ENCODE results near the gene OLFM1. TPM values are rescaled to one million over a fixed set of nuclear protein-coding genes. Genes with fewer than 3 reads are reported as not detected.

The OLFM1 gene
- total RNA-seq, 1 experiment from 2014 or later: 3.5 TPM

- H3K4me1 ChIP-seq (ENCODE audit: control insufficient read depth in 1 of 2, insufficient read depth in 2 of 2, low read length in 2 of 2): peaks cover 0 to 6% of the 10 kb centered on the region in 2 experiments; a peak in 1 of 4 replicates
- no peak overlapping the region for H3K4me3 ChIP-seq (replicated peaks in 1 of 2; ENCODE audit: low read depth in 1 of 2, low read length in 2 of 2)
- no peaks in the 10 kb centered on the region for H3K36me3 ChIP-seq (ENCODE audit: control insufficient read depth in 1 of 2, insufficient read depth in 2 of 2, low read length in 2 of 2)
- CTCF ChIA-PET: no interaction called here
- intact Hi-C loops (cut with micrococcal nuclease): no loop called here
- H4K20me1 ChIP-seq (ENCODE audit: insufficient read depth): no peaks in the 10 kb centered on the region
- no peak for DNase-seq (ENCODE audit: low read depth, low spot score)
- no peak overlapping the region for H3K9ac ChIP-seq (ENCODE audit: low read length)
- BruUV-seq (replicated peaks): no TSS peak
- no peak for ATAC-seq
- H2AFZ ChIP-seq (ENCODE audit: low read depth, low read length, poor library complexity, severe bottlenecking): no peak overlapping the region
- TF ChIP-seq CEBPB (IDR thresholded peaks at IDR 0.05; ENCODE audit: low read depth) (no peak), ELF1 (IDR thresholded peaks at IDR 0.05; ENCODE audit: borderline replicate concordance, low read depth) (no peak)
- H3K27me3 ChIP-seq (ENCODE audit: insufficient read depth, low read length): no peaks in the 10 kb centered on the region
- POLR2A ChIA-PET: no interaction called here
- no peak overlapping the region for H3K27ac ChIP-seq (ENCODE audit: low read depth, low read length)
- H3K79me2 ChIP-seq (ENCODE audit: insufficient read depth, low read length): no peaks in the 10 kb centered on the region
- RAD21 ChIA-PET (ENCODE audit: low non-redundant PET in 1 of 2, low total read pairs in 2 of 2, uncharacterized antibody in 2 of 2, unreplicated experiment in 2 of 2): no interaction called here
- no peaks in the 10 kb centered on the region for H3K9me2 ChIP-seq (ENCODE audit: insufficient read depth)
- H3K9me3 ChIP-seq (ENCODE audit: control insufficient read depth in 1 of 2, insufficient read depth in 1 of 2, low read depth in 1 of 2, low read length in 2 of 2): no peaks in the 10 kb centered on the region
- H3K4me2 ChIP-seq (ENCODE audit: low read length): no peak overlapping the region
Observed at GRCh38 chr9:135116371-135116770, 28.9 kb downstream of the OLFM1 start.

GRCh38 chr9:135116881-135117280 lies 29.4 kb downstream of the OLFM1 start:
- ChIA-PET CTCF (no interaction called here), POLR2A (no interaction called here), RAD21 (ENCODE audit: low non-redundant PET in 1 of 2, low total read pairs in 2 of 2, uncharacterized antibody in 2 of 2, unreplicated experiment in 2 of 2) (no interaction called here)
- no peaks in the 10 kb centered on the region for H4K20me1 ChIP-seq (ENCODE audit: insufficient read depth)
- no peaks in the 10 kb centered on the region for H3K9me3 ChIP-seq (ENCODE audit: control insufficient read depth in 1 of 2, insufficient read depth in 1 of 2, low read depth in 1 of 2, low read length in 2 of 2)
- H3K4me3 ChIP-seq (replicated peaks in 1 of 2; ENCODE audit: low read depth in 1 of 2, low read length in 2 of 2): no peak overlapping the region
- DNase-seq (ENCODE audit: low read depth, low spot score) (no peak), ATAC-seq (no peak)
- no peak overlapping the region for H3K27ac ChIP-seq (ENCODE audit: low read depth, low read length)
- intact Hi-C loops (cut with micrococcal nuclease): no loop called here
- no peak overlapping the region for H2AFZ ChIP-seq (ENCODE audit: low read depth, low read length, poor library complexity, severe bottlenecking)
- BruUV-seq (replicated peaks): no TSS peak
- H3K36me3 ChIP-seq (ENCODE audit: control insufficient read depth in 1 of 2, insufficient read depth in 2 of 2, low read length in 2 of 2): no peaks in the 10 kb centered on the region
- no peaks in the 10 kb centered on the region for H3K27me3 ChIP-seq (ENCODE audit: insufficient read depth, low read length)
- no peaks in the 10 kb centered on the region for H3K79me2 ChIP-seq (ENCODE audit: insufficient read depth, low read length)
- H3K4me1 ChIP-seq (ENCODE audit: control insufficient read depth in 1 of 2, insufficient read depth in 2 of 2, low read length in 2 of 2): peaks cover 0 to 6% of the 10 kb centered on the region in 2 experiments; a peak in 1 of 4 replicates
- no peak overlapping the region for H3K4me2 ChIP-seq (ENCODE audit: low read length)
- H3K9ac ChIP-seq (ENCODE audit: low read length): no peak overlapping the region
- no peaks in the 10 kb centered on the region for H3K9me2 ChIP-seq (ENCODE audit: insufficient read depth)
- no peak for TF ChIP-seq RAD21 (IDR thresholded peaks at IDR 0.05; ENCODE audit: low read depth)
- TF ChIP-seq SIN3A (IDR thresholded peaks at IDR 0.05; ENCODE audit: low read depth): no peak
- no peak for TF ChIP-seq CEBPB (IDR thresholded peaks at IDR 0.05; ENCODE audit: low read depth)
- TF ChIP-seq, protein P1, sequence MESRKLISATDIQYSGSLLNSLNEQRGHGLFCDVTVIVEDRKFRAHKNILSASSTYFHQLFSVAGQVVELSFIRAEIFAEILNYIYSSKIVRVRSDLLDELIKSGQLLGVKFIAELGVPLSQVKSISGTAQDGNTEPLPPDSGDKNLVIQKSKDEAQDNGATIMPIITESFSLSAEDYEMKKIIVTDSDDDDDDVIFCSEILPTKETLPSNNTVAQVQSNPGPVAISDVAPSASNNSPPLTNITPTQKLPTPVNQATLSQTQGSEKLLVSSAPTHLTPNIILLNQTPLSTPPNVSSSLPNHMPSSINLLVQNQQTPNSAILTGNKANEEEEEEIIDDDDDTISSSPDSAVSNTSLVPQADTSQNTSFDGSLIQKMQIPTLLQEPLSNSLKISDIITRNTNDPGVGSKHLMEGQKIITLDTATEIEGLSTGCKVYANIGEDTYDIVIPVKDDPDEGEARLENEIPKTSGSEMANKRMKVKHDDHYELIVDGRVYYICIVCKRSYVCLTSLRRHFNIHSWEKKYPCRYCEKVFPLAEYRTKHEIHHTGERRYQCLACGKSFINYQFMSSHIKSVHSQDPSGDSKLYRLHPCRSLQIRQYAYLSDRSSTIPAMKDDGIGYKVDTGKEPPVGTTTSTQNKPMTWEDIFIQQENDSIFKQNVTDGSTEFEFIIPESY (IDR thresholded peaks at IDR 0.05; ENCODE audit: extremely low read depth, insufficient replicate concordance, low read length): no peak
- TF ChIP-seq ZFX (IDR thresholded peaks at IDR 0.05): no peak
- TF ChIP-seq ZNF274 (IDR thresholded peaks at IDR 0.05; ENCODE audit: low read depth, low read length): no peak
- no peak for TF ChIP-seq EZH2phosphoT487 (IDR thresholded peaks at IDR 0.05; ENCODE audit: borderline replicate concordance)
- no peak for TF ChIP-seq REST (IDR thresholded peaks at IDR 0.05; ENCODE audit: low read depth)
- no peak for TF ChIP-seq JUND (IDR thresholded peaks at IDR 0.05)
- TF ChIP-seq ELF1 (IDR thresholded peaks at IDR 0.05; ENCODE audit: borderline replicate concordance, low read depth): no peak
- TF ChIP-seq, protein P2, sequence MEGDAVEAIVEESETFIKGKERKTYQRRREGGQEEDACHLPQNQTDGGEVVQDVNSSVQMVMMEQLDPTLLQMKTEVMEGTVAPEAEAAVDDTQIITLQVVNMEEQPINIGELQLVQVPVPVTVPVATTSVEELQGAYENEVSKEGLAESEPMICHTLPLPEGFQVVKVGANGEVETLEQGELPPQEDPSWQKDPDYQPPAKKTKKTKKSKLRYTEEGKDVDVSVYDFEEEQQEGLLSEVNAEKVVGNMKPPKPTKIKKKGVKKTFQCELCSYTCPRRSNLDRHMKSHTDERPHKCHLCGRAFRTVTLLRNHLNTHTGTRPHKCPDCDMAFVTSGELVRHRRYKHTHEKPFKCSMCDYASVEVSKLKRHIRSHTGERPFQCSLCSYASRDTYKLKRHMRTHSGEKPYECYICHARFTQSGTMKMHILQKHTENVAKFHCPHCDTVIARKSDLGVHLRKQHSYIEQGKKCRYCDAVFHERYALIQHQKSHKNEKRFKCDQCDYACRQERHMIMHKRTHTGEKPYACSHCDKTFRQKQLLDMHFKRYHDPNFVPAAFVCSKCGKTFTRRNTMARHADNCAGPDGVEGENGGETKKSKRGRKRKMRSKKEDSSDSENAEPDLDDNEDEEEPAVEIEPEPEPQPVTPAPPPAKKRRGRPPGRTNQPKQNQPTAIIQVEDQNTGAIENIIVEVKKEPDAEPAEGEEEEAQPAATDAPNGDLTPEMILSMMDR (IDR thresholded peaks at IDR 0.05 in 2 of 3, conservative IDR thresholded peaks at IDR 0.05 in 1 of 3; ENCODE audit: borderline replicate concordance in 1 of 3, insufficient read depth in 1 of 3, low read depth in 2 of 3, low read length in 2 of 3): no peak
- no peak for TF ChIP-seq POLR2AphosphoS5 (IDR thresholded peaks at IDR 0.05; ENCODE audit: low read depth, low read length)
- no peak for TF ChIP-seq SP1 (IDR thresholded peaks at IDR 0.05; ENCODE audit: low read depth)
- no peak for TF ChIP-seq EZH2 (IDR thresholded peaks at IDR 0.05)
